GM15510 (cell line): ENCODE data around the gene NEUROD2.

Experiments used
- POLR2A ChIP-seq: IDR thresholded peaks from 3 replicates; pipeline ENCODE4 v1.6.1; 2011; ENCODE audit warnings: borderline replicate concordance; ENCODE audit not compliant: insufficient read length; ENCODE audit errors: extremely low read depth

Gene NEUROD2

GRCh38 chr17:39639566-39640458 is 32.1 kb upstream of the NEUROD2 start:
- TF ChIP-seq POLR2A = no peak

GRCh38 chr17:39639043-39639442 is 31.3 kb upstream of the NEUROD2 start:
- no peak for TF ChIP-seq POLR2A

- no peak for TF ChIP-seq POLR2A
Measured at GRCh38 chr17:39638317-39638716, 30.6 kb upstream of the NEUROD2 start.

GRCh38 chr17:39636927-39637736 is 29.4 kb upstream of the NEUROD2 start, which contains the start of gene STARD3:
Gene STARD3 (plus strand): TSS chr17:39637144. CDS start chr17:39653532, 16,388 bp downstream.
- peak; percentile 81 for TF ChIP-seq POLR2A

- no peak for TF ChIP-seq POLR2A
Measured at GRCh38 chr17:39636587-39636926, 28.8 kb upstream of the NEUROD2 start.

GRCh38 chr17:39635614-39636176 is 28.0 kb upstream of the NEUROD2 start:
- TF ChIP-seq POLR2A = no peak

GRCh38 chr17:39634384-39634871 is 26.7 kb upstream of the NEUROD2 start:
- TF ChIP-seq POLR2A = no peak

- no peak for TF ChIP-seq POLR2A
Measured at GRCh38 chr17:39633570-39634183, 26.0 kb upstream of the NEUROD2 start.

- no peak for TF ChIP-seq POLR2A
Measured at GRCh38 chr17:39632153-39632941, 24.6 kb upstream of the NEUROD2 start.

GRCh38 chr17:39631403-39631802 is 23.7 kb upstream of the NEUROD2 start:
- no peak for TF ChIP-seq POLR2A

GRCh38 chr17:39629898-39630297 is 22.2 kb upstream of the NEUROD2 start:
- TF ChIP-seq POLR2A = no peak

GRCh38 chr17:39629494-39629880 is 21.8 kb upstream of the NEUROD2 start:
- no peak for TF ChIP-seq POLR2A

GRCh38 chr17:39628655-39629493 is 21.2 kb upstream of the NEUROD2 start:
- no peak for TF ChIP-seq POLR2A

GRCh38 chr17:39627712-39628516 is 20.2 kb upstream of the NEUROD2 start:
- no peak for TF ChIP-seq POLR2A
